Activated naive CD8-positive, alpha-beta T cell treated with anti-CD3 and anti-CD28 coated beads, Interleukin-2, amount 50 U/mL, for 24 hours (primary cell): Measurements from ENCODE around the gene SLC11A2.
"Not testable (repeated sequence)": the region's sequence is repeated elsewhere in the genome, so short reads cannot be mapped to it uniquely, and the experiment has no call there.

Source experiments
- ATAC-seq: fragments of 150-1000 bp; cut with Tn5 transposase; one replicate; pipeline ENCODE4 v1.10.0; 2021
- DNase-seq: peaks from one replicate; pipeline ENCODE4 v3.0.0; 2021
- H3K27ac Mint-ChIP-seq: one replicate; pipeline ENCODE4 v1.8.0; 2021; ENCODE audit warnings: mild to moderate bottlenecking, mixed read lengths
- H3K27me3 Mint-ChIP-seq: one replicate; pipeline ENCODE4 v1.8.0; 2021; ENCODE audit warnings: mixed read lengths
- H3K36me3 Mint-ChIP-seq: one replicate; pipeline ENCODE4 v1.8.0; 2021; ENCODE audit warnings: low read depth, mixed read lengths
- H3K4me1 Mint-ChIP-seq: one replicate; pipeline ENCODE4 v1.8.0; 2021; ENCODE audit warnings: mixed read lengths
- H3K4me3 Mint-ChIP-seq: one replicate; pipeline ENCODE4 v1.8.0; 2021; ENCODE audit warnings: mild to moderate bottlenecking, moderate library complexity, mixed read lengths
- H3K9me3 Mint-ChIP-seq: one replicate; pipeline ENCODE4 v1.8.0; 2021; ENCODE audit warnings: mixed read lengths

The SLC11A2 gene

GRCh38 chr12:50955697-50956096, 70.5 kb downstream of the SLC11A2 start:
- H3K9me3 Mint-ChIP-seq, result no peaks in the 10 kb centered on the region
- no peak overlapping the region for H3K27ac Mint-ChIP-seq
- H3K36me3 Mint-ChIP-seq, result no peaks in the 10 kb centered on the region
- no peak overlapping the region for H3K4me3 Mint-ChIP-seq
- DNase-seq (no peak), ATAC-seq (no peak)
- no peaks in the 10 kb centered on the region for H3K27me3 Mint-ChIP-seq
- H3K4me1 Mint-ChIP-seq, result peaks cover 4% of the 10 kb centered on the region

- no peak overlapping the region for H3K4me3 Mint-ChIP-seq
- no peak overlapping the region for H3K27ac Mint-ChIP-seq
- no peaks in the 10 kb centered on the region for H3K27me3 Mint-ChIP-seq
- H3K36me3 Mint-ChIP-seq, result no peaks in the 10 kb centered on the region
- DNase-seq (no peak), ATAC-seq (no peak)
- H3K4me1 Mint-ChIP-seq, result peaks cover 3% of the 10 kb centered on the region
- H3K9me3 Mint-ChIP-seq, result no peaks in the 10 kb centered on the region
These were observed 70.9 kb downstream of the SLC11A2 start for GRCh38 chr12:50955288-50955687.

GRCh38 chr12:50954789-50955188, 71.4 kb downstream of the SLC11A2 start:
- not testable (repeated sequence) for ATAC-seq, H3K9me3 Mint-ChIP-seq, H3K27ac Mint-ChIP-seq, H3K27me3 Mint-ChIP-seq, DNase-seq, H3K36me3 Mint-ChIP-seq, H3K4me3 Mint-ChIP-seq, H3K4me1 Mint-ChIP-seq

- Mint-ChIP-seq H3K4me3 (no peak overlapping the region), H3K4me1 (no peaks in the 10 kb centered on the region), H3K27ac (no peak overlapping the region), H3K27me3 (no peaks in the 10 kb centered on the region), H3K9me3 (no peaks in the 10 kb centered on the region), H3K36me3 (no peaks in the 10 kb centered on the region)
- no peak for DNase-seq
- no peak for ATAC-seq
These were observed 73.1 kb downstream of the SLC11A2 start for GRCh38 chr12:50953047-50953446.

GRCh38 chr12:50952510-50952909, 73.7 kb downstream of the SLC11A2 start, which contains the start of gene HIGD1C:
TSS of gene HIGD1C (plus strand) at chr12:50952544. CDS start at chr12:50953999, 1,455 bp downstream.
- no peak for DNase-seq
- Mint-ChIP-seq H3K4me1 (no peaks in the 10 kb centered on the region), H3K27me3 (no peaks in the 10 kb centered on the region), H3K27ac (no peak within 1 kb of the TSS), H3K4me3 (no peak within 1 kb of the TSS), H3K9me3 (no peaks in the 10 kb centered on the region), H3K36me3 (no peaks in the 10 kb centered on the region)
- no peak for ATAC-seq

- no peak overlapping the region for H3K4me3 Mint-ChIP-seq
- no peak for ATAC-seq
- no peaks in the 10 kb centered on the region for H3K9me3 Mint-ChIP-seq
- DNase-seq, result no peak
- no peaks in the 10 kb centered on the region for H3K27me3 Mint-ChIP-seq
- no peak overlapping the region for H3K27ac Mint-ChIP-seq
- no peaks in the 10 kb centered on the region for H3K4me1 Mint-ChIP-seq
- no peaks in the 10 kb centered on the region for H3K36me3 Mint-ChIP-seq
These were observed 75.1 kb downstream of the SLC11A2 start for GRCh38 chr12:50951112-50951511.

GRCh38 chr12:50949801-50950302, 76.3 kb downstream of the SLC11A2 start:
- Mint-ChIP-seq H3K4me3 (no peak overlapping the region), H3K9me3 (no peaks in the 10 kb centered on the region), H3K4me1 (no peaks in the 10 kb centered on the region), H3K36me3 (no peaks in the 10 kb centered on the region), H3K27ac (no peak overlapping the region), H3K27me3 (no peaks in the 10 kb centered on the region)
- DNase-seq (no peak), ATAC-seq (no peak)

- ATAC-seq (no peak), DNase-seq (no peak)
- Mint-ChIP-seq H3K27ac (no peak overlapping the region), H3K9me3 (no peaks in the 10 kb centered on the region), H3K27me3 (no peaks in the 10 kb centered on the region), H3K36me3 (no peaks in the 10 kb centered on the region), H3K4me1 (no peaks in the 10 kb centered on the region), H3K4me3 (no peak overlapping the region)
These were observed 77.4 kb downstream of the SLC11A2 start for GRCh38 chr12:50948798-50949197.

GRCh38 chr12:50947933-50948626, 78.1 kb downstream of the SLC11A2 start:
- H3K4me1 Mint-ChIP-seq, result no peaks in the 10 kb centered on the region
- no peak for DNase-seq
- no peak overlapping the region for H3K4me3 Mint-ChIP-seq
- no peak overlapping the region for H3K27ac Mint-ChIP-seq
- H3K27me3 Mint-ChIP-seq, result no peaks in the 10 kb centered on the region
- no peaks in the 10 kb centered on the region for H3K9me3 Mint-ChIP-seq
- ATAC-seq, result no peak
- no peaks in the 10 kb centered on the region for H3K36me3 Mint-ChIP-seq

GRCh38 chr12:50937653-50938052, 88.5 kb downstream of the SLC11A2 start:
- peaks cover 2% of the 10 kb centered on the region for H3K36me3 Mint-ChIP-seq
- ATAC-seq (no peak), DNase-seq (no peak)
- peaks cover 3% of the 10 kb centered on the region for H3K4me1 Mint-ChIP-seq
- H3K9me3 Mint-ChIP-seq, result no peaks in the 10 kb centered on the region
- no peak overlapping the region for H3K4me3 Mint-ChIP-seq
- no peaks in the 10 kb centered on the region for H3K27me3 Mint-ChIP-seq
- H3K27ac Mint-ChIP-seq, result no peak overlapping the region

- Mint-ChIP-seq H3K36me3 (peaks cover 2% of the 10 kb centered on the region), H3K27me3 (no peaks in the 10 kb centered on the region), H3K4me1 (peaks cover 4% of the 10 kb centered on the region), H3K27ac (no peak overlapping the region), H3K4me3 (no peak overlapping the region), H3K9me3 (no peaks in the 10 kb centered on the region)
- DNase-seq (no peak), ATAC-seq (no peak)
These were observed 89.2 kb downstream of the SLC11A2 start for GRCh38 chr12:50936821-50937530.

GRCh38 chr12:50934981-50935807, 91.0 kb downstream of the SLC11A2 start:
- peaks cover 4% of the 10 kb centered on the region for H3K36me3 Mint-ChIP-seq
- H3K4me1 Mint-ChIP-seq, result peaks cover 4% of the 10 kb centered on the region
- no peak overlapping the region for H3K4me3 Mint-ChIP-seq
- ATAC-seq, result no peak
- H3K9me3 Mint-ChIP-seq, result no peaks in the 10 kb centered on the region
- H3K27ac Mint-ChIP-seq, result no peak overlapping the region
- no peaks in the 10 kb centered on the region for H3K27me3 Mint-ChIP-seq
- no peak for DNase-seq

GRCh38 chr12:50934371-50934851, 91.8 kb downstream of the SLC11A2 start:
- no peak for ATAC-seq

GRCh38 chr12:50933459-50934124, 92.6 kb downstream of the SLC11A2 start:
- peaks cover 4% of the 10 kb centered on the region for H3K36me3 Mint-ChIP-seq
- no peaks in the 10 kb centered on the region for H3K9me3 Mint-ChIP-seq
- no peak for DNase-seq

More at GRCh38 chr12:50934371-50934851, 91.8 kb downstream of the SLC11A2 start:
- Mint-ChIP-seq H3K4me1 (peaks cover 5% of the 10 kb centered on the region), H3K36me3 (peaks cover 4% of the 10 kb centered on the region), H3K27me3 (no peaks in the 10 kb centered on the region), H3K27ac (no peak overlapping the region), H3K9me3 (no peaks in the 10 kb centered on the region), H3K4me3 (no peak overlapping the region)
- DNase-seq, result no peak

More at GRCh38 chr12:50933459-50934124, 92.6 kb downstream of the SLC11A2 start:
- H3K27ac Mint-ChIP-seq, result no peak overlapping the region
- ATAC-seq, result no peak
- H3K4me1 Mint-ChIP-seq, result peaks cover 6% of the 10 kb centered on the region
- no peaks in the 10 kb centered on the region for H3K27me3 Mint-ChIP-seq
- no peak overlapping the region for H3K4me3 Mint-ChIP-seq
